ENCODE measurements around the gene CEP41.
"Not testable (repeated sequence)": the region's sequence is repeated elsewhere in the genome, so short reads cannot be mapped to it uniquely, and the experiment has no call there.

Gene CEP41

GRCh38 chr7:130458257-130458656, 17.4 kb upstream of the CEP41 start:
- no peak for DNase-seq

GRCh38 chr7:130454959-130455358, 14.1 kb upstream of the CEP41 start:
- no peak for DNase-seq

GRCh38 chr7:130452951-130453350, 12.1 kb upstream of the CEP41 start:
- DNase-seq = no peak

GRCh38 chr7:130451344-130451743, 10.5 kb upstream of the CEP41 start:
- DNase-seq = not testable (repeated sequence)

GRCh38 chr7:130446259-130446658, 5.4 kb upstream of the CEP41 start:
- no peak for DNase-seq

- DNase-seq = no peak
These were observed 4.1 kb upstream of the CEP41 start for GRCh38 chr7:130444751-130445407.

GRCh38 chr7:130444234-130444633, 3.4 kb upstream of the CEP41 start:
- peak; percentile 44 for DNase-seq

GRCh38 chr7:130442601-130443000, 1.8 kb upstream of the CEP41 start:
- DNase-seq = no peak

- DNase-seq = no peak
These were observed 623 bp upstream of the CEP41 start for GRCh38 chr7:130441408-130441869.

- DNase-seq = no peak
These were observed 4.6 kb downstream of the CEP41 start for GRCh38 chr7:130436253-130436652.

- no peak for DNase-seq
These were observed 5.4 kb downstream of the CEP41 start for GRCh38 chr7:130435311-130435854.

GRCh38 chr7:130433301-130433700, 7.5 kb downstream of the CEP41 start:
- no peak for DNase-seq

GRCh38 chr7:130432886-130433285, 7.9 kb downstream of the CEP41 start:
- no peak for DNase-seq

- peak; percentile 94 for DNase-seq
These were observed 9.8 kb downstream of the CEP41 start for GRCh38 chr7:130430841-130431666.

- no peak for DNase-seq
These were observed 10.7 kb downstream of the CEP41 start for GRCh38 chr7:130430115-130430514.

GRCh38 chr7:130429019-130429418, 11.8 kb downstream of the CEP41 start:
- no peak for DNase-seq

GRCh38 chr7:130426564-130426963, 14.3 kb downstream of the CEP41 start:
- no peak for DNase-seq

- DNase-seq = no peak
These were observed 15.0 kb downstream of the CEP41 start for GRCh38 chr7:130425796-130426195.

GRCh38 chr7:130423501-130424037, 17.2 kb downstream of the CEP41 start:
- DNase-seq = no peak

GRCh38 chr7:130421684-130422083, 19.1 kb downstream of the CEP41 start:
- peak; percentile 37 for DNase-seq

GRCh38 chr7:130420943-130421578, 19.8 kb downstream of the CEP41 start:
- no peak for DNase-seq

GRCh38 chr7:130419658-130420057, 21.2 kb downstream of the CEP41 start:
- DNase-seq = no peak

GRCh38 chr7:130418306-130418705, 22.5 kb downstream of the CEP41 start:
- no peak for DNase-seq

Data from fibroblast of skin of right quadriceps (primary cell).